H1 (cell line): ENCODE measurements around the gene PDK2. TPM values are rescaled to one million over a fixed set of nuclear protein-coding genes. Genes with fewer than 3 reads are reported as not detected.

Source experiments
- CTCF ChIA-PET: fragments of 300-600 bp; sonication (Branson Sonifier 250); formaldehyde crosslinking; loops from one replicate; lab custom pipeline; 2021; ENCODE audit not compliant: partially characterized antibody; lab: Charles Lee
- POLR2A ChIA-PET: fragments of 300-600 bp; sonication (Branson Sonifier 250); formaldehyde crosslinking; loops from one replicate; lab custom pipeline; 2021; ENCODE audit warnings: inconsistent platforms; ENCODE audit not compliant: partially characterized antibody; lab: Charles Lee
- DNase-seq, 2 experiments: peaks; one replicate each; pipeline versions ENCODE4 v3.0.0 to v3.0.0-alpha.2; 2010 to 2022; ENCODE audit warnings: low spot score in 2 of 2, low read depth in 1 of 2, mixed read lengths in 1 of 2
- FAIRE-seq: peaks from 2 replicates; lab custom pipeline; 2011; peaks lifted over from hg19 to GRCh38; lab: Jason Lieb, UNC
- H2AFZ ChIP-seq: 2 replicates; pipeline ENCODE4 v1.8.1; 2012; ENCODE audit warnings: low read length, inconsistent platforms
- H2AK5ac ChIP-seq: 2 replicates; pipeline ENCODE4 v1.6.1; 2013; ENCODE audit warnings: low read depth, low read length
- H2BK120ac ChIP-seq: replicated peaks from 2 replicates; pipeline ENCODE3; 2013; ENCODE audit warnings: low read depth, low read length, inconsistent platforms
- H2BK12ac ChIP-seq: 2 replicates; pipeline ENCODE4 v1.6.1; 2013; ENCODE audit warnings: low read depth, low read length
- H2BK15ac ChIP-seq: 2 replicates; pipeline ENCODE4 v1.6.1; 2013; ENCODE audit warnings: low read length
- H2BK20ac ChIP-seq: 2 replicates; pipeline ENCODE4 v1.6.1; 2013; ENCODE audit warnings: low read length
- H2BK5ac ChIP-seq: 2 replicates; pipeline ENCODE4 v1.6.1; 2013; ENCODE audit warnings: low read depth, low read length
- H3K14ac ChIP-seq: 2 replicates; pipeline ENCODE4 v1.6.1; 2013; ENCODE audit warnings: inconsistent platforms; ENCODE audit not compliant: insufficient read length
- H3K18ac ChIP-seq: 2 replicates; pipeline ENCODE4 v1.6.1; 2013; ENCODE audit warnings: low read length; ENCODE audit errors: extremely low read depth
- H3K23ac ChIP-seq: 2 replicates; pipeline ENCODE4 v1.6.1; 2013; ENCODE audit warnings: inconsistent platforms; ENCODE audit not compliant: insufficient read length
- H3K23me2 ChIP-seq: 2 replicates; pipeline ENCODE4 v1.6.1; 2013; ENCODE audit warnings: low read depth, low read length
- H3K27ac ChIP-seq: 2 replicates; pipeline ENCODE4 v1.6.1; 2011; ENCODE audit warnings: low read depth, low read length, inconsistent platforms
- H3K27me3 ChIP-seq, 4 experiments: replicated peaks in 1 of 4; 1 replicate in 1 of 4; 2 replicates in 3 of 4; pipeline versions ENCODE4 v1.6.1 to v1.8.1; 2011 to 2013; ENCODE audit warnings: low read length in 3 of 4, mild to moderate bottlenecking in 3 of 4, inconsistent platforms in 2 of 4, mixed read lengths in 2 of 4, moderate library complexity in 1 of 4; ENCODE audit not compliant: control insufficient read depth in 3 of 4, insufficient read depth in 3 of 4; ENCODE audit errors: extremely low read depth in 1 of 4
- H3K36me3 ChIP-seq, 4 experiments: 2 replicates each; pipeline versions ENCODE4 v1.6.1 to v1.8.1; 2011 to 2013; ENCODE audit warnings: mild to moderate bottlenecking in 4 of 4, low read length in 3 of 4, moderate library complexity in 2 of 4, control low read depth in 1 of 4, inconsistent platforms in 1 of 4; ENCODE audit not compliant: insufficient read depth in 4 of 4, control insufficient read depth in 2 of 4
- H3K4ac ChIP-seq: replicated peaks from 2 replicates; pipeline ENCODE3; 2013; ENCODE audit warnings: low read length, low read depth, mixed read lengths, inconsistent platforms; ENCODE audit not compliant: insufficient read length
- H3K4me1 ChIP-seq, 4 experiments: replicated peaks in 1 of 4; 1 replicate in 1 of 4; 2 replicates in 3 of 4; pipeline versions ENCODE4 v1.6.1 to v1.8.1; 2011 to 2013; ENCODE audit warnings: low read length in 3 of 4, inconsistent platforms in 2 of 4, mixed read lengths in 1 of 4; ENCODE audit not compliant: insufficient read depth in 4 of 4, control insufficient read depth in 3 of 4
- H3K4me2 ChIP-seq, 2 experiments: 2 replicates each; pipeline versions ENCODE4 v1.6.1 to v1.8.1; 2011 to 2013; ENCODE audit warnings: low read depth in 2 of 2, low read length in 2 of 2, control low read depth in 1 of 2, inconsistent platforms in 1 of 2, mild to moderate bottlenecking in 1 of 2; ENCODE audit not compliant: insufficient read depth in 1 of 2
- H3K4me3 ChIP-seq, 4 experiments: fragments of 200-600, 300-600 bp in 1 of 4; sonication (generic), shearing (Covaris generic), sonication (Bioruptor Twin) in 1 of 4; 2 replicates each; pipeline versions ENCODE4 v1.5.1 to v1.8.1; 2011 to 2016; ENCODE audit warnings: low read length in 4 of 4, low read depth in 3 of 4, control low read depth in 2 of 4, inconsistent platforms in 2 of 4, mild to moderate bottlenecking in 2 of 4, mixed read lengths in 1 of 4, moderate library complexity in 1 of 4; ENCODE audit not compliant: insufficient read depth in 2 of 4; ENCODE audit errors: extremely low read depth in 1 of 4
- H3K56ac ChIP-seq: replicated peaks from 2 replicates; pipeline ENCODE3; 2013; ENCODE audit warnings: low read depth, mild to moderate bottlenecking, mixed read lengths, low read length, inconsistent platforms; ENCODE audit not compliant: insufficient read length
- H3K79me1 ChIP-seq: 2 replicates; pipeline ENCODE4 v1.6.1; 2013; ENCODE audit warnings: low read depth, low read length, control low read depth
- H3K79me2 ChIP-seq, 2 experiments: 2 replicates each; pipeline versions ENCODE4 v1.6.1 to v1.8.1; 2012 to 2013; ENCODE audit warnings: low read length in 2 of 2, mild to moderate bottlenecking in 2 of 2, inconsistent platforms in 1 of 2; ENCODE audit not compliant: insufficient read depth in 2 of 2, control insufficient read depth in 1 of 2
- H3K9ac ChIP-seq, 4 experiments: replicated peaks in 1 of 4; 1 replicate in 1 of 4; 2 replicates in 3 of 4; pipeline versions ENCODE4 v1.6.1 to v1.8.1; 2011 to 2013; ENCODE audit warnings: low read depth in 3 of 4, low read length in 3 of 4, control low read depth in 2 of 4, mild to moderate bottlenecking in 2 of 4, moderate library complexity in 2 of 4, inconsistent platforms in 1 of 4; ENCODE audit errors: extremely low read depth in 1 of 4
- H3K9me3 ChIP-seq, 2 experiments: 2 replicates each; pipeline versions ENCODE4 v1.6.1 to v1.8.1; 2012 to 2013; ENCODE audit warnings: mild to moderate bottlenecking in 2 of 2, moderate library complexity in 2 of 2, control low read depth in 1 of 2, inconsistent platforms in 1 of 2, low read depth in 1 of 2, low read length in 1 of 2, mixed read lengths in 1 of 2; ENCODE audit not compliant: insufficient read depth in 2 of 2
- H4K20me1 ChIP-seq, 2 experiments: replicated peaks in 1 of 2; 2 replicates each; pipeline versions ENCODE3 to v1.8.1; 2011 to 2013; ENCODE audit warnings: inconsistent platforms in 2 of 2, low read length in 2 of 2, mild to moderate bottlenecking in 1 of 2; ENCODE audit not compliant: insufficient read depth in 2 of 2, control insufficient read depth in 1 of 2
- H4K5ac ChIP-seq: 2 replicates; pipeline ENCODE4 v1.6.1; 2013; ENCODE audit warnings: low read length, low read depth, mixed read lengths, inconsistent platforms; ENCODE audit not compliant: insufficient read length
- H4K8ac ChIP-seq: 2 replicates; pipeline ENCODE4 v1.8.0; 2013; ENCODE audit warnings: mild to moderate bottlenecking, moderate library complexity, low read length, inconsistent platforms; ENCODE audit not compliant: insufficient read depth; ENCODE audit errors: extremely low read depth
- H4K91ac ChIP-seq: replicated peaks from 2 replicates; pipeline ENCODE3; 2013; ENCODE audit warnings: low read length, mixed read lengths, inconsistent platforms; ENCODE audit not compliant: insufficient read length
- WGBS, 2 experiments: shearing (Covaris generic) in 1 of 2; methylation state at CpG; one replicate each; pipeline versions ENCODE4 v1.1.6 to v1.1.7; 2013 to 2015; ENCODE audit warnings: low lambda C conversion rate in 2 of 2, mixed read lengths in 2 of 2, inconsistent platforms in 1 of 2, low coverage in 1 of 2, missing lambda C conversion rate in 1 of 2; ENCODE audit not compliant: insufficient replicate concordance in 2 of 2, insufficient coverage in 1 of 2, insufficient read length in 1 of 2; ENCODE audit errors: extremely low coverage in 1 of 2, missing lambda C conversion rate in 1 of 2; 5-methylcytosine and 5-hydroxymethylcytosine counted together
- polyA plus RNA-seq, 7 experiments: library from polyadenylated mRNA; depleted of rRNA in 3 of 7; stranded (reverse) in 5 of 7; unstranded in 2 of 7; fragments of >200 nt in 5 of 7; fragments of 200-250 nt in 2 of 7; gene quantifications; 1 replicate in 5 of 7; 2 replicates in 1 of 7; 4 replicates in 1 of 7; pipeline versions ENCODE4 v1.2.1 to v1.2.3, GENCODE V29; 2011 to 2013; ENCODE audit warnings: missing spikeins in 2 of 7, mixed read lengths in 2 of 7
- total RNA-seq: library from RNA; stranded (reverse); fragmentation: NEBNext Ultra II Directional; extraction: Animal tissue kit (Norgen Biotek cat#: 25700); gene quantifications from 2 replicates; pipeline ENCODE4 v1.2.1, GENCODE V29; 2021

Gene PDK2
- total and polyA plus RNA-seq, 2 of the 8 experiments (the other 6 are each of a cell fraction or from before 2014, with no cell fraction given), result 18.3 to 121 TPM

GRCh38 chr17:50130559-50131305 is 35.6 kb downstream of the PDK2 start:
- Histone ChIP-seq H3K56ac (no peak overlapping the region), H3K79me2 (no peaks in the 10 kb centered on the region), H4K8ac (no peak overlapping the region; the same call in 1 of the 2 replicates), H3K36me3 (peaks cover 0 to 2% (median 0%) of the 10 kb centered on the region in 4 experiments; a peak in 1 of 8 replicates), H2BK12ac (peak overlapping the region; percentile 55; the same call in 1 of the 2 replicates), H3K18ac (no peak overlapping the region; the same call in 1 of the 2 replicates), H4K20me1 (peaks cover 0 to 1% of the 10 kb centered on the region in 2 experiments), H3K27me3 (peaks cover 0 to 11% (median 2%) of the 10 kb centered on the region in 4 experiments; a peak in 4 of 7 replicates), H3K4me3 (peak overlapping the region; percentile 37 to 97 (median 62)), H2BK120ac (no peak overlapping the region), H3K14ac (no peak overlapping the region), H3K23ac (no peak overlapping the region), H2BK15ac (no peak overlapping the region), H2BK5ac (no peak overlapping the region), H4K5ac (no peak overlapping the region), H2AFZ (no peak overlapping the region), H3K9ac (no peak overlapping the region), H2BK20ac (no peak overlapping the region), H2AK5ac (no peak overlapping the region), H4K91ac (no peak overlapping the region), H3K27ac (no peak overlapping the region), H3K4ac (no peak overlapping the region), H3K9me3 (no peaks in the 10 kb centered on the region), H3K23me2 (peaks cover 20% of the 10 kb centered on the region), H3K4me2 (peak overlapping the region; percentile 70 to 99), H3K79me1 (no peaks in the 10 kb centered on the region), H3K4me1 (peaks cover 8 to 36% (median 30%) of the 10 kb centered on the region in 4 experiments)
- POLR2A ChIA-PET, result interaction anchor here (0.7 to 2.9 kb wide), 9 partner anchors 11 to 332 kb away, joined by 3 to 9 read pairs (median 3); no protein-coding TSS in a partner anchor
- DNase-seq (no peak), FAIRE-seq (no peak)
- WGBS, 2 experiments, result 33% methylated on average over 10 of the region's 19 CpGs; no CpG with 5 or more reads in 1 of the 2 experiments
- CTCF ChIA-PET, result interaction anchor here (0.6 to 21.6 kb wide), 14 partner anchors 12 to 391 kb away, joined by 3 to 299 read pairs (median 6); partner anchors contain the start of genes COL1A1 and PPP1R9B
